K562 (cell line): ENCODE data around the gene ACOX1. TPM values are rescaled to one million over a fixed set of nuclear protein-coding genes. Genes with fewer than 3 reads are reported as not detected.

Experiments used
- ASH1L ChIP-seq: fragments of 450-650 bp; IDR thresholded peaks from 2 replicates; pipeline ENCODE4 v1.6.1; 2018; ENCODE audit warnings: borderline replicate concordance, mild to moderate bottlenecking, low read depth; ENCODE audit not compliant: partially characterized antibody
- BRD9 ChIP-seq: fragments of 450-650 bp; IDR thresholded peaks from 2 replicates; pipeline ENCODE4 v1.6.1; 2018; ENCODE audit warnings: low read depth; ENCODE audit not compliant: partially characterized antibody
- CCNT2 ChIP-seq: IDR thresholded peaks from 2 replicates; pipeline ENCODE4 v1.6.1; 2011; ENCODE audit warnings: borderline replicate concordance, low read depth, mild to moderate bottlenecking, moderate library complexity, mixed read lengths, low read length; ENCODE audit not compliant: insufficient read length; ENCODE audit errors: extremely low read depth
- CHD2 ChIP-seq: IDR thresholded peaks from 2 replicates; pipeline ENCODE4 v1.6.1; 2011; ENCODE audit warnings: low read depth, low read length
- DIDO1 ChIP-seq: fragments of 450-650 bp; IDR thresholded peaks from 2 replicates; pipeline ENCODE4 v1.6.1; 2016; ENCODE audit warnings: low read depth, missing biosample characterization, missing genetic modification characterization
- EZH2 ChIP-seq: IDR thresholded peaks from 2 replicates; pipeline ENCODE4 v1.6.1; 2012; ENCODE audit warnings: low read depth, mild to moderate bottlenecking, inconsistent platforms, low read length, borderline replicate concordance
- FOS ChIP-seq: IDR thresholded peaks from 3 replicates; pipeline ENCODE4 v1.6.1; 2011; ENCODE audit not compliant: insufficient read length; ENCODE audit errors: extremely low read depth
- HOXB6 ChIP-seq: fragments of 250-450 bp; sonication (Bioruptor Pico); IDR thresholded peaks from 2 replicates; pipeline ENCODE4 v1.5.1; 2022; ENCODE audit warnings: mild to moderate bottlenecking, borderline replicate concordance
- MAFF ChIP-seq: IDR thresholded peaks from 2 replicates; pipeline ENCODE4 v1.6.1; 2012; ENCODE audit warnings: low read length, improper control_type of control experiment
- MAFG ChIP-seq: fragments of 450-650 bp; conservative IDR thresholded peaks from 2 replicates; pipeline ENCODE4 v1.6.1; 2016; ENCODE audit warnings: missing genetic modification characterization, missing compliant biosample characterization
- NCOA2 ChIP-seq, 2 experiments: fragments of 450-650 bp; IDR thresholded peaks; 2 replicates each; pipeline ENCODE4 v1.6.1; 2018; ENCODE audit warnings: mild to moderate bottlenecking in 2 of 2, moderate library complexity in 1 of 2; ENCODE audit not compliant: partially characterized antibody in 2 of 2
- NFRKB ChIP-seq: fragments of 450-650 bp; IDR thresholded peaks from 2 replicates; pipeline ENCODE4 v1.6.1; 2016; ENCODE audit warnings: low read depth
- SMARCB1 ChIP-seq: IDR thresholded peaks from 2 replicates; pipeline ENCODE4 v1.6.1; 2011; ENCODE audit warnings: improper control_type of control experiment, low read depth; ENCODE audit not compliant: insufficient read length
- SP1 ChIP-seq: sonication (generic); formaldehyde crosslinking; IDR thresholded peaks from 2 replicates; pipeline ENCODE4 v1.8.1; 2022; ENCODE audit warnings: mild to moderate bottlenecking, missing genetic modification reagents
- ZC3H4 ChIP-seq: sonication (generic); formaldehyde crosslinking; IDR thresholded peaks from 2 replicates; pipeline ENCODE4 v1.9.0; 2021; ENCODE audit warnings: missing genetic modification reagents, borderline replicate concordance
- ZNF146 ChIP-seq: IDR thresholded peaks from one replicate; pipeline ENCODE4 v1.6.1; 2018; ENCODE audit warnings: missing compliant biosample characterization; ENCODE audit not compliant: unreplicated experiment
- ZNF239 ChIP-seq: fragments of 250-450 bp; sonication (Bioruptor Pico); IDR thresholded peaks from 2 replicates; pipeline ENCODE4 v1.4.0; 2020; ENCODE audit warnings: mild to moderate bottlenecking
- ZNF24 ChIP-seq: fragments of 450-650 bp; IDR thresholded peaks from 2 replicates; pipeline ENCODE4 v1.6.1; 2016
- ZNF445 ChIP-seq: fragments of 250-450 bp; sonication (Bioruptor Pico); IDR thresholded peaks from 2 replicates; pipeline ENCODE4 v1.4.0; 2020; ENCODE audit warnings: low read depth, mild to moderate bottlenecking, moderate library complexity
- ZNF778 ChIP-seq: fragments of 450-650 bp; formaldehyde crosslinking; IDR thresholded peaks from 2 replicates; pipeline ENCODE4 v1.4.0; 2020; ENCODE audit warnings: mild to moderate bottlenecking, moderate library complexity
- polyA plus RNA-seq, 8 experiments: library from polyadenylated mRNA; depleted of rRNA in 4 of 8; stranded (reverse) in 5 of 8; unstranded in 3 of 8; fragments of >200 nt; fragmentation: Nextera tagmentation in 2 of 8; fragmentation: Illumina TruSeq in 1 of 8; extraction: Ambion mirVana in 2 of 8; extraction: Trizol in 1 of 8; gene quantifications; 2 replicates each; pipeline versions ENCODE4 v1.2.1 to v1.2.3, GENCODE V29; 2011 to 2014; ENCODE audit warnings: inconsistent platforms in 1 of 8, missing spikeins in 1 of 8
- total RNA-seq, 7 experiments: library from RNA; depleted of rRNA in 6 of 7; stranded (reverse); fragments of >200 nt in 6 of 7; fragmentation: Illumina TruSeq in 2 of 7; extraction: Trizol in 2 of 7; gene quantifications; 2 replicates each; pipeline versions ENCODE4 v1.2.1 to v1.2.3, GENCODE V29; 2011 to 2021; ENCODE audit warnings: low replicate concordance in 1 of 7
- TF ChIP-seq, protein P1 (sequence below): fragments of 450-650 bp; formaldehyde crosslinking; IDR thresholded peaks from 2 replicates; pipeline ENCODE4 v1.4.0; 2020; ENCODE audit warnings: mild to moderate bottlenecking, moderate library complexity
- TF ChIP-seq, protein P2 (sequence below): fragments of 250-450 bp; sonication (Bioruptor Pico); IDR thresholded peaks from 2 replicates; pipeline ENCODE4 v1.8.0; 2022; ENCODE audit warnings: moderate library complexity, mild to moderate bottlenecking, inconsistent platforms
- TF ChIP-seq, protein P3 (sequence below), 2 experiments: fragments of 250-450 bp in 1 of 2; fragments of 450-650 bp in 1 of 2; sonication (Bioruptor Pico) in 1 of 2; IDR thresholded peaks; 2 replicates each; pipeline versions ENCODE4 v1.6.1 to v1.8.0; 2016 to 2021; ENCODE audit warnings: mild to moderate bottlenecking in 2 of 2, moderate library complexity in 2 of 2, missing compliant biosample characterization in 1 of 2, missing genetic modification characterization in 1 of 2
- TF ChIP-seq, protein P4 (sequence below): fragments of 250-450 bp; sonication (Bioruptor Pico); IDR thresholded peaks from 2 replicates; pipeline ENCODE4 v1.4.0; 2020; ENCODE audit warnings: mild to moderate bottlenecking

ACOX1 gene
- total and polyA plus RNA-seq, 9 of the 15 experiments (the other 6 are each of a cell fraction or from before 2014, with no cell fraction given), result 7.8 to 24.1 (median 14.5) TPM

DNA sequence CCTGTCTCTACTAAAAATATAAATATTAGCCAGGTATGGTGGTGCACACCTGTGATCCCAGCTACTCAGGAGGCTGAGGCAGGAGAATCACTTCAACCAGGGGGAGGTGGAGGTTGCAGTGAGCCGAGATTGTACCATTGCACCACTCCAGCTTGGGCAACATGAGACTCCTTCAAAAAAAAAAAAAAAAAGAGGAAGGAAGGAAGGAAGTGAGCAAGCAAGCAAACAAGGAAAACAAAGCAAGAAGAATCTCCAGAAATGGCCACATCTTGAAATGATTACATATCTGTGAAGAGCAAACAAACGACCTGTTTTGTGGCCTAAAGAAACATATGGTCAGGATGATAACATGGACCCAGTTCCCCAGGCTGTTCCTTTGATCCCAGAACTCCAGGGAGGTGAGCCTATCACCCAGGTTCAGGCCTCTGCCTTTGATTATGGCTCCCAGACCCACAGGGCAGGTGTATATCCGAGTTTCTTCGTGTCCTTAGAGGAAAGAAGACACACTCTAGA is 8.9 kb downstream of the ACOX1 start (continued):
- TF ChIP-seq, protein P1, sequence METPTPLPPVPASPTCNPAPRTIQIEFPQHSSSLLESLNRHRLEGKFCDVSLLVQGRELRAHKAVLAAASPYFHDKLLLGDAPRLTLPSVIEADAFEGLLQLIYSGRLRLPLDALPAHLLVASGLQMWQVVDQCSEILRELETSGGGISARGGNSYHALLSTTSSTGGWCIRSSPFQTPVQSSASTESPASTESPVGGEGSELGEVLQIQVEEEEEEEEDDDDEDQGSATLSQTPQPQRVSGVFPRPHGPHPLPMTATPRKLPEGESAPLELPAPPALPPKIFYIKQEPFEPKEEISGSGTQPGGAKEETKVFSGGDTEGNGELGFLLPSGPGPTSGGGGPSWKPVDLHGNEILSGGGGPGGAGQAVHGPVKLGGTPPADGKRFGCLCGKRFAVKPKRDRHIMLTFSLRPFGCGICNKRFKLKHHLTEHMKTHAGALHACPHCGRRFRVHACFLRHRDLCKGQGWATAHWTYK (CRISPR knock-in tag), result no peak
- TF ChIP-seq ASH1L (no peak), CHD2 (no peak), NCOA2 (IDR thresholded peaks at IDR 0.05; ENCODE audit: partially characterized antibody in 2 of 2) (no peak), BRD9 (peak; percentile 31), DIDO1 (tag) (no peak), EZH2 (no peak), SP1 (CRISPR knock-in tag) (no peak), MAFF (no peak), ZNF24 (no peak), SMARCB1 (no peak), FOS (no peak), ZNF445 (CRISPR knock-in tag) (no peak), ZC3H4 (CRISPR knock-in tag) (no peak), ZNF778 (CRISPR knock-in tag) (no peak), ZNF146 (CRISPR knock-in tag) (no peak), ZNF239 (CRISPR knock-in tag) (no peak), NFRKB (no peak), MAFG (tag) (no peak), CCNT2 (peak; percentile 92), HOXB6 (no peak)
- TF ChIP-seq, protein P2, sequence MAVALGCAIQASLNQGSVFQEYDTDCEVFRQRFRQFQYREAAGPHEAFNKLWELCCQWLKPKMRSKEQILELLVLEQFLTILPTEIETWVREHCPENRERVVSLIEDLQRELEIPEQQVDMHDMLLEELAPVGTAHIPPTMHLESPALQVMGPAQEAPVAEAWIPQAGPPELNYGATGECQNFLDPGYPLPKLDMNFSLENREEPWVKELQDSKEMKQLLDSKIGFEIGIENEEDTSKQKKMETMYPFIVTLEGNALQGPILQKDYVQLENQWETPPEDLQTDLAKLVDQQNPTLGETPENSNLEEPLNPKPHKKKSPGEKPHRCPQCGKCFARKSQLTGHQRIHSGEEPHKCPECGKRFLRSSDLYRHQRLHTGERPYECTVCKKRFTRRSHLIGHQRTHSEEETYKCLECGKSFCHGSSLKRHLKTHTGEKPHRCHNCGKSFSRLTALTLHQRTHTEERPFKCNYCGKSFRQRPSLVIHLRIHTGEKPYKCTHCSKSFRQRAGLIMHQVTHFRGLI (CRISPR knock-in tag), result no peak
- TF ChIP-seq, protein P3, sequence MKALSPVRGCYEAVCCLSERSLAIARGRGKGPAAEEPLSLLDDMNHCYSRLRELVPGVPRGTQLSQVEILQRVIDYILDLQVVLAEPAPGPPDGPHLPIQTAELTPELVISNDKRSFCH (CRISPR knock-in tag; IDR thresholded peaks at IDR 0.05), result no peak
- TF ChIP-seq, protein P3 (tag; IDR thresholded peaks at IDR 0.05), result peak; percentile 64; the same call in 1 of the 2 replicates
- TF ChIP-seq, protein P4, sequence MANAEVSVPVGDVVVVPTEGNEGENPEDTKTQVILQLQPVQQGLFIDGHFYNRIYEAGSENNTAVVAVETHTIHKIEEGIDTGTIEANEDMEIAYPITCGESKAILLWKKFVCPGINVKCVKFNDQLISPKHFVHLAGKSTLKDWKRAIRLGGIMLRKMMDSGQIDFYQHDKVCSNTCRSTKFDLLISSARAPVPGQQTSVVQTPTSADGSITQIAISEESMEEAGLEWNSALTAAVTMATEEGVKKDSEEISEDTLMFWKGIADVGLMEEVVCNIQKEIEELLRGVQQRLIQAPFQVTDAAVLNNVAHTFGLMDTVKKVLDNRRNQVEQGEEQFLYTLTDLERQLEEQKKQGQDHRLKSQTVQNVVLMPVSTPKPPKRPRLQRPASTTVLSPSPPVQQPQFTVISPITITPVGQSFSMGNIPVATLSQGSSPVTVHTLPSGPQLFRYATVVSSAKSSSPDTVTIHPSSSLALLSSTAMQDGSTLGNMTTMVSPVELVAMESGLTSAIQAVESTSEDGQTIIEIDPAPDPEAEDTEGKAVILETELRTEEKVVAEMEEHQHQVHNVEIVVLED (CRISPR knock-in tag), result no peak
